Spleen (tissue), 11 donors: Measurements from ENCODE around the gene TAF9. TPM values are rescaled to one million over a fixed set of nuclear protein-coding genes. Genes with fewer than 3 reads are reported as not detected.

ENCODE experiments used
- DNase-seq: peaks from one replicate; pipeline ENCODE4 v3.0.0-alpha.2; 2020
- H3K27ac ChIP-seq, 8 donors: fragments of 200-600 bp; sonication (generic) in 7 of 8; 1 replicate in 4 of 8; 2 replicates in 4 of 8; pipeline versions ENCODE4 v1.5.0 to v1.8.0; 2016 to 2021; ENCODE audit warnings: inconsistent platforms in 4 of 8, mild to moderate bottlenecking in 4 of 8, moderate library complexity in 1 of 8
- H3K27me3 ChIP-seq, 7 donors: fragments of 200-600 bp; sonication (generic) in 6 of 7; replicated peaks in 1 of 7; 1 replicate in 4 of 7; 2 replicates in 3 of 7; pipeline versions ENCODE4 v1.5.0 to v1.8.0; 2016 to 2021; ENCODE audit warnings: inconsistent platforms in 3 of 7, mild to moderate bottlenecking in 1 of 7
- H3K36me3 ChIP-seq, 6 donors: fragments of 200-600 bp; sonication (generic) in 5 of 6; 1 replicate in 4 of 6; 2 replicates in 2 of 6; pipeline versions ENCODE4 v1.5.0 to v1.8.0; 2016 to 2021; ENCODE audit warnings: inconsistent platforms in 2 of 6
- H3K4me1 ChIP-seq, 6 donors: fragments of 200-600 bp; sonication (generic) in 5 of 6; 1 replicate in 3 of 6; 2 replicates in 3 of 6; pipeline versions ENCODE4 v1.5.0 to v1.8.0; 2016 to 2021; ENCODE audit warnings: inconsistent platforms in 3 of 6
- H3K4me3 ChIP-seq, 8 donors: fragments of 200-600 bp; sonication (generic) in 7 of 8; 1 replicate in 4 of 8; 2 replicates in 4 of 8; pipeline versions ENCODE4 v1.5.0 to v1.8.0; 2016 to 2021; ENCODE audit warnings: inconsistent platforms in 4 of 8, mild to moderate bottlenecking in 4 of 8, moderate library complexity in 2 of 8
- H3K9me3 ChIP-seq, 8 donors: fragments of 200-600 bp; sonication (generic) in 7 of 8; 1 replicate in 4 of 8; 2 replicates in 4 of 8; pipeline versions ENCODE4 v1.5.0 to v1.8.0; 2016 to 2021; ENCODE audit warnings: inconsistent platforms in 4 of 8
- POLR2A ChIP-seq, 3 donors: fragments of 450-650 bp; IDR thresholded peaks; one replicate each; pipeline ENCODE4 v1.5.1; 2017; ENCODE audit warnings: antibody characterized with exemption in 3 of 3, mild to moderate bottlenecking in 1 of 3
- POLR2AphosphoS5 ChIP-seq, 3 donors: sonication (generic); formaldehyde crosslinking; IDR thresholded peaks; one replicate each; pipeline ENCODE4 v1.5.1; 2017; ENCODE audit warnings: antibody characterized with exemption in 3 of 3
- WGBS, 5 donors: extraction: QIAGEN DNeasy Blood & Tissue Kit in 3 of 5; methylation state at CpG; one replicate each; pipeline versions ENCODE4 v1.1.5 to v1.1.7; 2013 to 2018; 5-methylcytosine and 5-hydroxymethylcytosine counted together
- intact Hi-C: fragments of 100-400 bp; cut with DNase I; formaldehyde crosslinking; loops from one replicate; pipeline ENCODE4 v1.15.0; 2023; ENCODE audit warnings: low total_unique reads
- polyA plus RNA-seq, 3 donors: library from polyadenylated mRNA; stranded (reverse); fragments of 200-250 nt; gene quantifications; one replicate each; pipeline ENCODE4 v1.2.1, GENCODE V29; 2013
- total RNA-seq, 7 donors: library from RNA; depleted of rRNA in 3 of 7; stranded (reverse); fragments of >200 nt in 3 of 7; fragmentation: NEBNext Ultra II Directional in 4 of 7; extraction: Animal tissue kit (Norgen Biotek cat#: 25700) in 4 of 7; gene quantifications; one replicate each; pipeline versions ENCODE4 v1.1.0 to v1.2.1, GENCODE V29; 2016 to 2021
- TF ChIP-seq, protein P1 (sequence below), 11 experiments: fragments of 200-600 bp in 7 of 11; fragments of 450-650 bp in 4 of 11; sonication (generic) in 4 of 11; IDR thresholded peaks in 8 of 11; conservative IDR thresholded peaks in 3 of 11; 1 replicate in 7 of 11; 2 replicates in 4 of 11; pipeline versions ENCODE4 v1.4.0 to v1.8.0; 2016 to 2021; ENCODE audit warnings: antibody characterized with exemption in 11 of 11, inconsistent platforms in 4 of 11, mild to moderate bottlenecking in 1 of 11
- donor health status: healthy with polysubstance abuse.
- donor health status: DM: no; HTN: no; CAD: no; lungs with moderate emphysema.
- donor health status: DM: no; HTN: no; CAD: no.
- donor health status: Bipolar disorder and iron deficiency.
- donor health status: healthy.
- donor health status: DM: no; HTN: no; CAD: no.
- donor health status: DM: yes; HTN: yes; CAD: no.

TAF9 gene
- total and polyA plus RNA-seq, 10 donors: 33.5 to 61.6 (median 37.5) TPM

DNA sequence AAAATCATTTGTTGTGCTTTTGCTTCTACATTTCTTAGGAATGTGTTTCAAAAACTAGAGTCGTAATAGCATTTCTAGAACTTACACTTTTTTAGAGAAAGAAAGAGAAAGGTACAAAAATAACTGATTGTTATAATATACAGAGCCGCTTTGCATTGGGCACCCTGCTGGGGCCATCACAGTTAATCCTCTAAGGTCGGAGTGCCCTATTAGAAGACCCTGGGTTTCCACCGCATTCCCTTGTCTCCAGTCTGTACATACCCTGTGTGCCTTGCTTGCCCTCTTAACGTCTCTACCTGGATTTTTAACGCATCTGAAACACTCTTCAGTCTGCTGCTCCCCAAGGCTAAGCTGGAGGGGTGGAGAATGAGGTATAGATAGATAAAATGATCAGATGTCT lies 46.9 kb upstream of the TAF9 start:
- H3K4me3 ChIP-seq: no peak overlapping the region
- no peak overlapping the region for H3K27ac ChIP-seq

DNA sequence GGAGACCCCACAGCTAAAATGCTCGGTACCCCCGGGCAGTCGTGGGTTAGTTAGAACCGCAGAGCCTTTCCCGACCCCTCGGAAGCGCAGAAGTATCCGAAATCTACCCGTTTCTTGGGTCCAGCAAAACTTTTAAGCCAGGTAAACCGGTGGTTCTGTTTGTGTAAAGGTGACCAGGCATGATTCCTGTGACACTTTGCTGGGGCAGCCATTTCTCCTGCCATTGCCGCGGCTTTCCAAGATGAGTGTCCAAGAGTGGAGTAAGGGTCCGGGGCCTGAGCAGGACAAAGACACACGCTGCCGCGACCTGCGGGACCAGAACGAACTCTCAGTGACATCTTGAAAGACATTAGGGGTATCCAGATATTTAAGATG lies 46.3 kb upstream of the TAF9 start:
- no peak for DNase-seq
- peaks cover 0 to 10% (median 0%) of the 10 kb centered on the region in 7 donors for H3K27me3 ChIP-seq
- peak overlapping the region; percentile 52 to 81 (median 68) for H3K4me3 ChIP-seq
- peaks cover 0 to 47% (median 15%) of the 10 kb centered on the region in 6 donors for H3K36me3 ChIP-seq
- H3K4me1 ChIP-seq: peaks cover 0 to 17% (median 11%) of the 10 kb centered on the region in 6 donors
- no peaks in the 10 kb centered on the region for H3K9me3 ChIP-seq
- H3K27ac ChIP-seq: no peak overlapping the region
- TF ChIP-seq POLR2A (IDR thresholded peaks at IDR 0.05): no peak
- TF ChIP-seq, protein P1, sequence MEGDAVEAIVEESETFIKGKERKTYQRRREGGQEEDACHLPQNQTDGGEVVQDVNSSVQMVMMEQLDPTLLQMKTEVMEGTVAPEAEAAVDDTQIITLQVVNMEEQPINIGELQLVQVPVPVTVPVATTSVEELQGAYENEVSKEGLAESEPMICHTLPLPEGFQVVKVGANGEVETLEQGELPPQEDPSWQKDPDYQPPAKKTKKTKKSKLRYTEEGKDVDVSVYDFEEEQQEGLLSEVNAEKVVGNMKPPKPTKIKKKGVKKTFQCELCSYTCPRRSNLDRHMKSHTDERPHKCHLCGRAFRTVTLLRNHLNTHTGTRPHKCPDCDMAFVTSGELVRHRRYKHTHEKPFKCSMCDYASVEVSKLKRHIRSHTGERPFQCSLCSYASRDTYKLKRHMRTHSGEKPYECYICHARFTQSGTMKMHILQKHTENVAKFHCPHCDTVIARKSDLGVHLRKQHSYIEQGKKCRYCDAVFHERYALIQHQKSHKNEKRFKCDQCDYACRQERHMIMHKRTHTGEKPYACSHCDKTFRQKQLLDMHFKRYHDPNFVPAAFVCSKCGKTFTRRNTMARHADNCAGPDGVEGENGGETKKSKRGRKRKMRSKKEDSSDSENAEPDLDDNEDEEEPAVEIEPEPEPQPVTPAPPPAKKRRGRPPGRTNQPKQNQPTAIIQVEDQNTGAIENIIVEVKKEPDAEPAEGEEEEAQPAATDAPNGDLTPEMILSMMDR (IDR thresholded peaks at IDR 0.05 in 8 of 11, conservative IDR thresholded peaks at IDR 0.05 in 3 of 11): no peak
- intact Hi-C loops: no loop called here
- 57 to 74% (median 59%) methylated on average over 18 of the region's 18 CpGs for WGBS, 5 donors

More for the DNA sequence above, 46.9 kb upstream of the TAF9 start:
- Histone ChIP-seq H3K4me1 (peaks cover 0 to 17% (median 11%) of the 10 kb centered on the region in 6 donors), H3K36me3 (peaks cover 0 to 40% (median 11%) of the 10 kb centered on the region in 6 donors), H3K9me3 (no peaks in the 10 kb centered on the region), H3K27me3 (peaks cover 0 to 10% (median 0%) of the 10 kb centered on the region in 7 donors)
- WGBS, 5 donors: 93 to 96% (median 96%) methylated on average over 6 of the region's 6 CpGs
- DNase-seq: no peak
- TF ChIP-seq, protein P1 (IDR thresholded peaks at IDR 0.05 in 8 of 11, conservative IDR thresholded peaks at IDR 0.05 in 3 of 11): no peak
- no peak for TF ChIP-seq POLR2A (IDR thresholded peaks at IDR 0.05)
- no peak for TF ChIP-seq POLR2AphosphoS5 (IDR thresholded peaks at IDR 0.05)
- intact Hi-C loops: no loop called here

DNA sequence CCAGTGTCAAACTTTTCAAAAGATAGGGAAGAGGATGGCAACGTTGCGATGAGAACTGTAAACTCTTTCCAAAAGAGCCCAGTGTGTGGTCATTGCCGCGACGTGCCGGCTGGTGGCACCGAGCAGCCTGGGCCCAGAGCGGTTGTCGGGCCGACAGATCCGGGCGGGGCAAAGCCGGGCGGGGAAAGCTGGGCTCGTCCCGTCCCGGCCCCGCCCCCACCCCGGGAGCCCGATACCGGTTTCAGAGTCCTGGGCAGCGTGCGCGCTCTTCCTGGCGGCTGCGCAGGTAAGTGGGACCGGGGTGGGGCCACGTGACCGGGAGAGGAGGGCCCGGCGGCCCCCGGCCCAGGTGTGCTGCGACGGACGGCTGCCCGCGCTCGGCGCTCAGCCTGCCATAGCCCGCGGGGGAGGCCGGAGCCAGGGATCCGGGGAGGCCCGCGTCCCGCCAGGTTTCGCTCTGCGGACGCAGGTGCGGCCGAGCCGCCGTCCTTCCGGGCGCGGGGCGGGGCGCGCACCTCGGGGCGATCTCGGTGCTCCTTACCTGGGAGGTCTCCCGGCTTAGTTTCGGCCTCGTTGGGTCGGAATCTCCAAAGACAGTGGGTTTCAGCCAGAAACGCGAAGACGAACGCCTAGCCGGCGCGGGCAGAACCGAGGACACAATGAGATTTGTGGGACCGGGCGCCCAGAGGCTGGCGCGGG lies 45.7 kb upstream of the TAF9 start, which contains the start of gene MARVELD2:
Gene MARVELD2 (plus strand): TSS at position 232 of the 699 bp plus-strand sequence. CDS start 4,270 bp downstream, outside the sequence.
- peak within 1 kb of the TSS; percentile 52 to 81 (median 68) for H3K4me3 ChIP-seq
- H3K27ac ChIP-seq: peak within 1 kb of the TSS in 3 of 8 donors; percentile 30 to 47 (median 46)
- TF ChIP-seq, protein P1 (IDR thresholded peaks at IDR 0.05 in 8 of 11, conservative IDR thresholded peaks at IDR 0.05 in 3 of 11): peak in 4 of 11 experiments; percentile 20 to 27 (median 24)
- peak; percentile 21 to 70 (median 60) for TF ChIP-seq POLR2AphosphoS5 (IDR thresholded peaks at IDR 0.05)
- no peak for TF ChIP-seq POLR2A (IDR thresholded peaks at IDR 0.05)
- no peaks in the 10 kb centered on the region for H3K9me3 ChIP-seq
- peaks cover 0 to 10% (median 0%) of the 10 kb centered on the region in 7 donors for H3K27me3 ChIP-seq
- DNase-seq: peak; percentile 90
- H3K4me1 ChIP-seq: peaks cover 0 to 17% (median 11%) of the 10 kb centered on the region in 6 donors
- WGBS, 5 donors: 6 to 18% (median 11%) methylated on average over 45 to 78 of the region's 78 CpGs
- intact Hi-C loops: no loop called here
- peaks cover 0 to 52% (median 17%) of the 10 kb centered on the region in 6 donors for H3K36me3 ChIP-seq

DNA sequence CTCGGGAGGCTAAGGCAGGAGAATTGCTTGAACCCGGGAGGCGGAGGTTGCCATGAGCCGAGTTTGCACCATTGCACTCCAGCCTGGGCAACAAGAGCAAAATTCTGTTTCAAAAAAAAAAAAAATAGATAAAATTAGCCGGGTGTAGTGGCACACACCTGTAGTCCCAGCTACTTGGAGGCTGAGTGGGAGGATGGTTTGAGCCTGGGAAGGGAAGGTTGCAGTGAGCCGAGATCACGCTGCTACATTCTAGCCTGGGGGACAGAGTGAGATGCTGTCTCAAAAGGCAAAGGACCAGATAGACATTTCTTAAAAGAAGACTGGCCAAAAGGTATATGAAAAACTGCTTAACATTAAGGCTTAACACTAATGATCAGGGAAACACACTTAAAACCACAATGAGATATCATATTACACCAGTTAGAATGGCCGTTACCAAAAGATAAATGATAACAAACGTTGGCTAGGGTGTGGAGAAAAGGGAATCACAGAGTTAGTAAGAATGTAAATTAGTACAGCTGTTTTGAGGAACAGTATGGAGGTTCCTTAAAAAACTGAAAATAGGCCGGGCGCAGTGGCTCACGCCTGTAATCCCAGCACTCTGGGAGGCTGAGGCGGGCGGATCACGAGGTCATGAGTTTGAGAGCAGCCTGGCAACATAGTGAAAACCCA lies 35.5 kb upstream of the TAF9 start:
- DNase-seq: no peak
- H3K36me3 ChIP-seq: peaks cover 0 to 96% (median 46%) of the 10 kb centered on the region in 6 donors
- H3K4me3 ChIP-seq: no peak overlapping the region
- intact Hi-C loops: no loop called here
- no peak overlapping the region for H3K27ac ChIP-seq
- 90 to 92% (median 92%) methylated on average over 15 of the region's 15 CpGs for WGBS, 5 donors
- no peaks in the 10 kb centered on the region for H3K4me1 ChIP-seq
- no peaks in the 10 kb centered on the region for H3K27me3 ChIP-seq
- no peak for TF ChIP-seq POLR2AphosphoS5 (IDR thresholded peaks at IDR 0.05)
- TF ChIP-seq POLR2A (IDR thresholded peaks at IDR 0.05): no peak
- TF ChIP-seq, protein P1 (IDR thresholded peaks at IDR 0.05 in 8 of 11, conservative IDR thresholded peaks at IDR 0.05 in 3 of 11): no peak
- peaks cover 0 to 11% (median 3%) of the 10 kb centered on the region in 8 donors for H3K9me3 ChIP-seq
